Measurements from ENCODE around the gene HMCN1.

HMCN1 gene

DNA sequence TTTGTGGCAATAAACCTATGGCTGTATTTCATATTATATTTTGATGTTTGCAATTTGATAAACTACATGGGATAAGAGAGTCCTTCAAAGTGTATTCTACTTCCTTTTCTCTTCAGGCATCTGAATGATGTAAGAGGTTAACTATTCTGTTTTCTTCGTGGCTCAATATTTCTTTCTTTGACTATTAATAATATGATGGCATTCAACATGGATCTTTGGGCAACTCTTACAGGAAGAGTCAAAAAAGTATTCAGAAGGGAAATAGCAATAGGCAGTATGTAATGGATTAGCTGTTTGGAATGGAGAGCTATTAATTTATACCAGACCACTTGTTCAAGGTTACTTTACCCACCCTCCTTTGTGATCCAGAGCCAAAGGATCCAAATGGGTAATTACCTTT, 74.4 kb downstream of the HMCN1 start:
- no peak for DNase-seq

DNA sequence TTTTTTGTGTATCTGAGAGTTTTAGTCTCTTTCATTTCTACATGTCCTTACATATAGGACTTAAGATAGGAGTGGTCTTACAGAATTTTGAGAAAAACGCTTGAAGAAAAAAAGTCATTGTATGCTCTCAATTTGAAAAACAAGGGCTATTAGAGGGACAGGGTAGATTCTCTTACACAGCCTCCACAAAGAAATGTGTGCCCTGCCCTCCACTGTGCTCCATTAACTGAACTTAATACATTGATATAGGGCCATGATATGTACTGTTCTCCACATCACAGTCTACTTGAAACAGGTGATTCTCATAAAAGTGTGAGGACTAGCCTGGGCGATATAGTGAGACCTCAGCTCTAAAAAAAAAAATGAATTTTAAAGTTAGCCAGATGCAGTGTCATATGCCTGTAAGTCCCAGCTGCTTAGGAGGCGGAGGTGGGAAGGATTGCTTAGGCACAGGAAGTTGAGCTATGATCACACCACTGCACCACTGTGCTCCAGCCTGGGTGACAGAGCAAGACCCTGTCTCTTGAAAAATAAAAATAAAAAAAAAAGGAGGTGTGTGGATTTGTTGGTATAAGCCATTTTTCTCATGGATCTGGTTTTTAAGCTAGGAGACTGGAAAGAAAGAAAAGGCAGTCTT, 77.0 kb downstream of the HMCN1 start:
- DNase-seq, result no peak

DNA sequence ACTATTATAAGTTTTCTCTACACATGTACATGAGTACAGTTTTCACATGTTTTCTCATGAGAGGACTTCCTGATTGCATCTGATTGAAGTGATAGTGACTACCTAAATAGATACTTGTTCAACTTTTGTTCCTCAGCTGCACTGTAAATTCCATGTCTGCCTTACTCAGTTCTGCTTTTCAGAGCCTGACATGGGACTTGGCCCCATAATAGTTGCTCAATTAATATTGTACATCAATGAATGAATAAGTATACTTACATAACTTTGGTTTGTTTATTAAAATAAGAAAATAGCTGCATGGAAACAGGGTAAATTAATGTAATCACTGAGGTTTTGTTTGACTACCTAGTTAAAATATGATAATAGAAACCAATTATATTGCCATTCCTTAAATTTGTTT, 78.7 kb downstream of the HMCN1 start:
- no peak for DNase-seq

DNA sequence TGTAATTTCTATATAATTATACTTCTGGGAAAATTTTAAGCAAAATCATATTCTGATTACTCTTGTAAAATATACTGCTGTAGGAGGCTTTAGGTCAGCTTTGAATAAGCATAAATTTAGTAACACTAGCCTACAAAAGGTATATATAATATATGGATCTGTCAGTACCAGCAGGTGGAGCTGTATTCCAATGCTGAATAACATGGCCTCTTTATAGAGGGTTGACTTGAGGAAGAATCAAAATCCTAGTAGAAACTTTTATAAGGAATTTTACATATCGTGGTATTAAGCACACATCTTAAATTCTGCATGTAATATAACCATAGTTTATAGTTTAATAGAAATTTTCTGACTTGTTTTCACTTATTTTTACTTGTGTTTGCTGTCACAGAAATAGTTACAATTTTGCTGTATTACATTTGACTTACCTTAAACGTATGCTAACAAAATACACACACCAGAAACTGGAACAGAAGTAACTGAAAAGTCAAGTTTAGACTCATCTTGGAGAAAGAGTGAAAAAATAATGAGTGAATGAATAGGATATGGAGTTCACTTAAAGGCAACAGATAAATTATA, 79.3 kb downstream of the HMCN1 start:
- DNase-seq, result peak; percentile 0

DNA sequence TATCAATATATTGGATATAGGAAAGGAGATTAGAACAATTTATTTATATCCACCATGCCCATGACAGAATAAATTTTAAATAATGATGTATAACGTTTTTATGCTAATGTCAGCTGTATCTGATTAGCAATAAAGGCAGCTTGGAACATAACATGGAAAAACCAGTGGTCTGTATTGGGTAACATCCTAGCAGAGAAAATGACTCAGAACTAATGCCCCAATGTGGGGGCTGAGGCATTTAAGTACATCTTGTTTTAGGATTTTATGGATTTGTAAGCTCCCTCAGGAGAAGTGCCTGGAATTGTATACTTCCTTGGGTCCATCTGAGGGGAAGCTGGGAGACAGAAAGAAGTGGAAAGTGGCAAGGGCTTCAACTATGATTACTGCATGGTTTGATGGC, 82.3 kb downstream of the HMCN1 start:
- DNase-seq, result no peak

DNA sequence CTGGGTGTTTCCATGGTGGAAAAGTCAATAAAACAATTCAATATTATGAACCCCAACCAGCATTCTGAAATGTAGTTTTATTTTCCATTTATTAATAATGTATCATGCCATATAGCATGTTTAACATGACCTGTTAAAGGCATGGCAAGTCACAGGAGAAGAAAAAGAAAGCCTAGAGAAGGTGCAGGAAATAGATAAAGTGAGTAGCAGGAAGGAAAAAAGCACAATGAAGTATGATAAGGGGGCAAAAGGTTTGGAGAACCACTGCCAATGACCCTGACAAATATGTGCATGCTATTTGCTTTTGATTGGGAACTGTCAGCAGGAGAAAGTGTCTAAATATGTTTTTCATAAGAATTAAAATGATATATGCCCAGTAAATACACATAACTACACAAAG, 85.6 kb downstream of the HMCN1 start:
- no peak for DNase-seq

DNA sequence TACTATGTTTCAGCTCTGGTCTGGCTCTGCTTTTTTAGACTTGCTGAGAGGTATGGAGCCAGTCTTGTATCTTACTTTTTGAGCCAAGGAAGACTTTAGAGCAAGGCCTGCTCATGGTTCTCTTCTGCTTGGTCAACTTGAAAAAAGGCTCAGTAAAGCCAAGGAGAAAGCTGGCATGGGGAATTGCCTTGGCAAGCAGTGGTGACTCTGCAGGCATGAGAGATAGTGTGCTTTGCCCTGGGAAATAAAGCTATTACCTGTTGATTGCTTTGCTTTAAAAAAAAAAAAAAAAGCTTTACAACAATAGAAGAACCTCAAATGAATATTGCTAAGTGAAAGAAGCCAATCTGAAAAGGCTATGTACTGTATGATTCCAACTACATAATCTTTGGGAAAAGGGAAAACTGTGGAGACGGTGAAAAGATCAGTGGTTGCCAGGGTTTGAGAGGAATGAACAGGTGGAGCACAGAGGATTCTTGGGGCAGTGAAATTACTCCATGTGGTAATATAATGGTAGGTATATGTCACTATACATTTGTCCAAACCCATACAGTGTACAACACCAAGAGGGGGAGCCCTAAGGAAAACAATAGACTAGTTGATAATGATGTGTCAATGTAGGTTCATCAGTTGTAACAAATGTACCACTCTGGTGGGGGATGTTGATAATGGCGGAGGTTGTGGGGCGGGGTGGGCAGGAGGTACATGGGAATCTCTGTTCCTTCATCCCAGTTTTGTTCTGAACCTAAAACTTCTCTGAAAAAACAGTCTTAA, 87.6 kb downstream of the HMCN1 start:
- DNase-seq, result no peak

DNA sequence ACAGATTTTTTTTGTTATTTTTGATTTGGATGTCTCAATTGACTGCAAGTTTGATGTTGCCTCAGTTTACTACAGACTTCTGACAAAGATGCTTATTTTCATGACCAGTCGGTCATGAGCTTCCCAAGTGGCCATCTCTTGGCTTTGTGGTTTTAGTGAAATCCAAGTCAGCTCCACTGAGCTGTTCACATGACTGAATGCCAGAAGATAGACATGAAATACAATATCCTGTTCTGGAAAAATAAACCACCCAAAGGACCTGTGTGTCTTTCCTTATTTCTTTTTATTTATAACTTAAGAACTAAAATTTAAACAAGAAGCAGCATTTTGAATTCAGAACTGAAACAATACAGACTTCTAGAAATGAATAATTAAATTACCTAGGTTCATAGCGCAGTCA, 89.3 kb downstream of the HMCN1 start:
- no peak for DNase-seq

DNA sequence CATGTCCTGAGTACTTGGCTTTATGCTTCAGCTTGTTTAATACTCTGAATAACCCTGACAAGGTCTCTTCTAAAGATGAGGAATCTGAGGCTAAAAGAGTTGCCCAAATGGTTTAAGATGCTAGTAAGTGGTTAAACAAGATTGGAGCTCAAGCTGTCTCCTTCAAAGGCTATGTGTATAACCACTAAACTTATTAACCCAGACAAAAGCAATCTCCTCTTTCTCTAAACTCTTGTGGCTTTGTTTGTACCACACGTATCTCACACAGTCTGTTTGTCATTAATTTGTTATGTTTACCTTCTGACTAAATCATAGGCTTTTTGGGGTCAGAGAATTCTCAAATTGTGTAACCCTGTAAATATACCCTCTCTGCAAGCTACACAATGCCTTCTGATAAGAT, 89.9 kb downstream of the HMCN1 start:
- DNase-seq, result no peak

DNA sequence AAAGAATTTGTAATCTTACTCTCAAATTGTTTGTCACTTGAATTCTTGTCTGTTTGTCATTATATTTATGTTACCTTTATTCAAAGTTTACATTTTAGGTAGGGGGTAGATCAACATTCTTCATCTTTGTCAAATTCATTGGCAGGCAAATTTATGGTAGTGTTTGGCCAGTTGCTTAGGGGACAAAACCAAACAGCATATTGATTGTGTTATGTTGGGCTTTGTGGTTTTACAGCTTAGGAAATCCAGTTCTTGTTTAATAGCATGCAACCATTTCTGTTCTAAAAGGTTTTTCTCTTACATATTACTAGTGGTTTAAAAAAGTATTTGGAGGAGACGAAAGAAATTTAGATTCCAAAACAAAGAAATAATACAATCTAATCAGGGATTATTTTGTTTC, 91.4 kb downstream of the HMCN1 start:
- DNase-seq, result no peak

DNA sequence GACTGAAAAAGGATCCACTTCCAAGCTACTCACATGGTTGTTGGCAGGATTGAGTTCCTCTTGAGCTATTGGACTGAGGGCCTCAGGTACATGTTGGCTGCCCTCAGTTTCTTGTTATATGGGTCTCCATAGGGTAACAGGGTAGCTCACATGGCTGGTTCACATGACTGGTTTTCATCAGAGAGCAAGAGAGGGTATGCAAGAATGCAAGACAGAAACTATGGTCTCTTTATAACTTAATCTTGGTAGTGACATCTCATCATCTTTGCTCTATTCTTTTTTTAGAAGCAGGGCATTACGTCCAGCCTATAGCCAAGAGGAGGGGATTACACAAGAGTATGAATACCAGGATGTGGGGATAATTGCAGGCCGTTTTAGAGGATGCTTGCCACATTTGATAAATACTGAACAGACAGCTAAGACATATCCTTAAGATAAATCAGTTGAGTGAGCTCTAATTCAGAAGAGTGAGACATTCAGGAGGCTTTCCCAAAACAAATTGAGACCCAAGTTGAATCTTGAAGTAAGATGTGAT, 100.2 kb downstream of the HMCN1 start:
- DNase-seq, result no peak

DNA sequence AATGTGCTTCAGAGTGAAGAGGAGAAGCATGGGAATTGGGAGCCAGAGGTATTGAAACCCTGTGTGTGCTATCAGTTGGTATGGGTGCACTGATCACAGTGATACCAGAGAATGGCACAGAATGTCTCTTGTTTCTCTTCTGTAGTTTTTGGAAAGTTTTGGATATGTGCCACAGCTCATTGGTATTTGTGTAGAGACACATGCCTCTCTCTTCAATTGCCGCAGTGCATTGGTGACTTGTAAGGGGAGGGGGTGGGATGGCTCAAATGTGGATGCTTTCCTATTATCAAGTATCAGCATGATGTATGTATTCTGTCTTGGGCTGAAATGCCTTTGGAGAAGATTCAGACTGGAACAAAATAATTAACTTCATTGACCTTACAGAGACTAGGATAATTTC, 101.0 kb downstream of the HMCN1 start:
- DNase-seq, result no peak

DNA sequence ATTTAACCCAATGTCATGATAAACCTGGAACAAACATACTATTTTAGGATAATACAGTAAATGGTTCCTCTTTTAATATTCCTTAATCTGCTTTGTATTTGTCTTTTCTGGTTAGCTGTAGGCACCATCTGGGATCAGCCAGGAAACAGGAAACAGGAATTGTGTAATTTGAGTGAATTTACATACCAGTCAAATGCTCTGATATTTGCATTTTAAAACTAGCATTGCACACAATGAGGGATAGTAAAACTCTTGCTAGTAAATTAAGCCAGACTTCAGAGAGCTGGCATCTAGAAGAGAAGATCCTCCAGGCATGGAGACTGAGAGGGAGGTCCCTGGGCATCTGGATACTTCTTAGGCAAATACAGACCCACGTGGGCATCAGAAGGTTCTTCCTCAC, 103.5 kb downstream of the HMCN1 start:
- no peak for DNase-seq

DNA sequence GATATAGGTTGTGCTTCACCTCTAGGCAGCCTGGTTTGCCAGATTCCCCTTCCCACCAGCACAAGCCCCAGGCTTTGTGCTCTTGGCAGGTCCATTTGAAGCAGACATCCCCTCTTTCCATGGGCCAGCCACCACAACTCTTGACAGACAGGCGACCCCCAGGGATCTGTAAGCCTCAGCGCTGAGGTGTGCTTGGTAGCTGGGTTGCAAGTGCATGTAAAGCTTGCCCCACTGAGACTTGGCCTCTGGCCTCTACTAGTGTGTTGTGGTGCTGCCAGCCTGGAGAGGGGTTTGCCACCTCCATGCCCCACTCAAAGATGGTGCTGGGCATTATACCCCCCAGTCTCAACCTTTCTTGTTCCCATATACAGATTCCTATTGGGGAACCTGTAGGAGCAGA, 103.9 kb downstream of the HMCN1 start:
- DNase-seq, result no peak

DNA sequence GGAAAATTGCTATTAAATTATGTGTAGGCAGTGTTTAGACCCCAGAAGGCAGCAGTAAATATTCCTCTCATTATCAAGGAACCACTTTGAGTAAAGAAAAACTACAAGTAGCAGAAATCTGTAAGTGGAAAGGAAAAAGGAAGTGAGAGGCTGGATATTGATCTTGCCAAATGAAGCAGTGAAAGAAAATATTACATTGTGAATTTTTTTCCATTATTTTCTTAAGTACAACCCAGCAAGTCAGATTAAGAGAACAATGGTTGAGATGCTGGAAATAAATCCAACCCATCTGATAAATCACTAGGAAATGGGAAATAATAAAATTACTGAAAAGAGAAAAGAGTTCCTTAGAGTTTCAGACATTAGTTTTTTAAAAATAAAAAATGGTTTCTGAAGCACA, 106.7 kb downstream of the HMCN1 start:
- DNase-seq, result no peak

DNA sequence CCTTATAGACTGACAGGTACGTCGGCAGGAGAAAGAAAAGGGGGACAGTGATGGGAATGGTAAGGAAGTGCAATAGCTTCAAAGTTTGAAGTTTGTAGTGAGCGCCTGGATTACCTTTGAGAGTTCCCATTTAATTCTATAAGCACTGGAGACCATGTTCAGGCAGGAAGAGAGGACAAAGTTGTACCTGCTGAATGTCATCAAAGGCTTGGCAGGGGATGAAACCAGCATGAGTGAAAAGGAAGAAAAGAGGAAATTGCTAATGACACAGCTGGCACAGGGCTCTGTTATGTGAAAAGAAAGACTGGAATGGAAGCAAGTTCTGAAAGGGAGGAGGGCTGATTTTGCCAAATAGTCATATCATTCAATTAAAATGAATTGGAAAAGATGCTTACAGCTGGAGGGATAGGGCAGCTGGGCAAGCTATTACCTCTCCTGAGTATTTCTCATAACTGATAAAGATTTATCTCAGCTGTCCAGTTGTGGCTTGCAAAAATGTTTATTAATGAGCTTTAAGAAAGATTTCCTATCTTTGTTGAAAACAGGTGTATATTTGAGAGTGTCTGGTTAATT, 109.2 kb downstream of the HMCN1 start:
- DNase-seq, result no peak

DNA sequence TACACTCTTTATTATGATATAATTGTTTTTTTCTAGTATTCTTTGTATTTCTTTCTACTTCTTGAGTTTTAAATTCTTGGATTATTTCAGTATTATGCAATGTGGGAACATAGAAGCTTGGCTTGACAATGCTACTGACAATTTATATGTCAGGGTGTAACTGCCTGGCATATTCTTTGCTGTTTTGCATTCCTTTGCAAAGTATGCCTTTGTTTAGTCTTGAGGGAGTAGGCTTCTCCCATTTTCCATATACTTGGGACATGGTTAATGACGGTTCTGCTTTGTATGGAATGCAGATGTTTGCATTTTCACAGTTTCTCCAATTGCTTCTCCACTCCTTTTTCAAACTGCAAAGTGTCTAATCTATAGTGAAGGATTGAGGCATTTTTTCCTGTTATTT, 109.8 kb downstream of the HMCN1 start:
- DNase-seq, result no peak

DNA sequence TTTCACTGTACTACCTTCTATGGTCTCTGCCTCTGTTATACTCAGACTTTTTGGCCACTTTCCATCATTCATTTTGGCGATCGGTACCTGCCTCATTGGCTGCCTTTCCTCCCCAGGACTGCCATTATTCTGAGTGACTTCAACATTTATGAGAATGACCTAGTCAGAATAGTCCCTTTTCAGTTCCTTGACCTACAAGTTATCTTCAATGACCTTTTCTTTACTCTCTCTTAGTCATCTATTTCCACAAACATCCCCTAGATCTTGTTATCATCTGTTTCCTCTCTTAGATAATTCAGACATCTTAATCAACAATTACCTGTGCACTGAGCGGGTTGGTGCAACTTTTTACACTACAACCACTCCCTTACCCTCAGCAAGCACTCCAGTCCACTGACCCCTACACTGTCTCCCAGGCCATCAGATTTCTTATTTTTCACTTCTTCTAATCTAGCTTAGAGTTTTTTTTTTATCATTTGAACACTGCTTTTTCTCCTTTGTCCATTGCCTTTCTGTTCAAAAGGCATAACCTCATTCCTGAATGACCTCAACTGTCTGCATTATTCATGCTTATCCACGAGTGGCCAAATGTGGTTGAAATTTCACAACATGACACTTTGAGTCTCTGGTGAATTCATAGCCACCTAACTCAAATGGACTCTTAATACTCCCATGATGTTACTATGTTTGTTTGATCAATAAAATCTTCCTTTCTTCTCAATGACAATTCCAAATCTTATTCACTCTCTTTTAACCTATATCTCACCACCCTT, 112.7 kb downstream of the HMCN1 start:
- no peak for DNase-seq

DNA sequence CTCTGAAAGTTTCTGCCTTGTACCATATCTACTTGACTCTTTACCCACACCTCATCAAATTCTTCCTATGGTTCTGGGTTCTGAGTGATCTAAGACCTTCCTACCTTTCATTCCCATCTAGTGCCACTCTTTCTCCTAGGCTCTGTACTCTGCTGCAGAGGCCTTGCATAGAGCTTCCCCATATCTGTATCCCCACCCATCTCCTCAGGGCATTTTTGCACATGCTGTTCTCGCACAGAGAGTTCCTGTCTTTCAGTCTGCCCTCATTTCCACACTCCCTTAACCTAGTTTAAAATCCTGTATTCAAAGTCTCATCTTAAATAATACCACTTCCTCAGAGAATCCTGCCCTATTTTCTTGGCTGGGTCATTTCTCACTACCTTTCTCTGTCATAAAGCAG, 114.8 kb downstream of the HMCN1 start:
- no peak for DNase-seq

DNA sequence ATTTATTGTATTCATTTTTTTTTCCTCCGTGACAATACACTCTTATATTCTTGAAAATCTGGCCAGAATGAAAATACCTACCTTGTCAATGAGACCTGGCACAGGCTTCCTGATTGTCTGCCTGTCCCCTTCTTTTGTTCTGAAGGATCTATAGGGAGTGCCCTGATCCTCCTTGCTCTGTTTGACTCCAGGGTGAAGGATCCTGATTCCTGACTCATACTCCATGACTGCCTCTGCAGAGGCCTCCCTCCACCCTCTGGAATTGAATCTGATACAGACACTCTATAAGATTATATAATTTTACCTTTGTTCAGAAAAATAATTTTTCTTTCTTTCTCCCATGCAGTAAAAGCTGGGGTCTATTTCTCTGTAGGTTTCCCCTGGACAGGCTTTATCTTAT, 116.2 kb downstream of the HMCN1 start:
- no peak for DNase-seq

DNA sequence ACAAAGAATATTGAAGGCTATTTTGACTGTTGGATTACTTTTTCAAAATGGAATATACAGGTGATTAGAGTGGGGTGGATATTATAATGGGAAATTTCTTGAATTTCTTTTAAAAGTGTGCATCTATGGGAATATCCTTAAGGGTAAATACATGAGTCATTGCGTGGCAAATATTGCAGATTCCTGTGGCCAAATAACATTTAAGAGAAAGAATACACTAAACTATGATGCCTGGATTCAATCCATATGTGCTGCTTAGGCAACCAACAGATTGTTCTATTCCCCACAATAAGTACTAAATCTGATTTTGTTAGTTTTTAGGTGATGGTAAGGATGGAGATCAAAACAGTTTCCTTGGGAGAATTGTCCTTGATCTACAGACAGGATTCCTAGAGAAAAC, 119.5 kb downstream of the HMCN1 start:
- DNase-seq, result no peak

DNA sequence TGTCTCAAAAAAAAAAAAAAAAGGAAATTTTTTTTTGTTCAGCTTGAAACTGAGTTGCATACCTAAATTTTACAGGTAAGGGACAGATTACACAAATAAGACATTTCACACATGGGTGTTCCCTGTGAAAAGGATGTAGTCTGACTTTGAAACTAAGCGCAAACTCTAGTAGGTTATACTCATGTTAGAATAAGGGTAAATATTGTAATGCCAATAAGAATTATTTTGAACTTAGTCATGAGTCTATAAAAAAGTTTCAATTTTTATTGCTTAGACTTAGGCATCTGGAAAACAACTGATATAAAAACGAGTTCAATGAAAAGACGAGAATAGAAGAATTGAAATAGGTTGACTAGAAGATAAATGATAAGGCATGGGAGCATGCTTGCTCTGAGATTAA, 122.3 kb downstream of the HMCN1 start:
- no peak for DNase-seq

DNA sequence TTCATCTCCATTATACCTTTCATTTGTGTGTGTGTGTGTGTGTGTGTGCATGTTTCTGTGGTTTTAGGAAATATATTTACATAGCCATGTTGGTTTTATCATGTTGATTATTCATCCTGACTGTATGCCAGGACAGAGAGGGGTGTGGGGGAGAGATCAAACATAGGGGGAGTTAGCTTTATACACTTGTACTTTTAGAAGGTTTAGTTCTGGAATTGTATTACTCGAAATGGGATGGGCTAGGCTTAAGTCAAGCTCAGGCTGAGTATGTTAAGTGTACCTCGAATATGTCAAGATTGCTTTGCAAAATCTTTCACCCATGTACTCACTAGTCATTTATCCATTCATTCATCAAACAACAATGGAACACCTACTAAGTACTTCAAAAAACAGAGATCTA, 123.3 kb downstream of the HMCN1 start:
- DNase-seq, result no peak

All from central memory CD4-positive, alpha-beta T cell (primary cell).